ACHN (cell line): Measurements from ENCODE around the gene TRAK1.

Source experiments
- DNase-seq: peaks from one replicate; pipeline ENCODE4 v3.0.0-alpha.2; 2015
- in situ Hi-C: cut with HindIII; loops from 2 replicates; pipeline ENCODE4 v1.10.0; 2017; ENCODE audit warnings: low sequenced_read_pairs, low pct_ligation_motif_present, low pct_unique_long_range_greater_than_20kb

TRAK1 gene

GRCh38 chr3:42118762-42119361 lies 27.7 kb downstream of the TRAK1 start:
- peak; percentile 51 for DNase-seq
- in situ Hi-C loops: no loop called here

- in situ Hi-C loops: no loop called here
- DNase-seq: no peak
Observed at GRCh38 chr3:42119561-42120355, 28.6 kb downstream of the TRAK1 start.

GRCh38 chr3:42120866-42121265 lies 29.7 kb downstream of the TRAK1 start:
- in situ Hi-C loops: no loop called here
- DNase-seq: no peak

- in situ Hi-C loops: no loop called here
- no peak for DNase-seq
Observed at GRCh38 chr3:42122261-42123011, 31.3 kb downstream of the TRAK1 start.

- in situ Hi-C loops: no loop called here
- DNase-seq: no peak
Observed at GRCh38 chr3:42123012-42123581, 31.9 kb downstream of the TRAK1 start.

GRCh38 chr3:42123824-42124658 lies 32.9 kb downstream of the TRAK1 start:
- DNase-seq: no peak
- in situ Hi-C loops: no loop called here

GRCh38 chr3:42127226-42127625 lies 36.1 kb downstream of the TRAK1 start:
- in situ Hi-C loops: no loop called here
- no peak for DNase-seq

- no peak for DNase-seq
- in situ Hi-C loops: no loop called here
Observed at GRCh38 chr3:42128526-42128925, 37.4 kb downstream of the TRAK1 start.

- no peak for DNase-seq
- in situ Hi-C loops: no loop called here
Observed at GRCh38 chr3:42129014-42129953, 38.1 kb downstream of the TRAK1 start.

- DNase-seq: no peak
- in situ Hi-C loops: no loop called here
Observed at GRCh38 chr3:42130007-42130328, 38.8 kb downstream of the TRAK1 start.

GRCh38 chr3:42130329-42131070 lies 39.3 kb downstream of the TRAK1 start:
- in situ Hi-C loops: no loop called here
- DNase-seq: no peak

GRCh38 chr3:42133500-42134298 lies 42.5 kb downstream of the TRAK1 start:
- DNase-seq: no peak
- in situ Hi-C loops: no loop called here

GRCh38 chr3:42134867-42135464 lies 43.8 kb downstream of the TRAK1 start:
- DNase-seq: no peak
- in situ Hi-C loops: no loop called here

- in situ Hi-C loops: no loop called here
- no peak for DNase-seq
Observed at GRCh38 chr3:42139621-42140453, 48.7 kb downstream of the TRAK1 start.

GRCh38 chr3:42140665-42141203 lies 49.6 kb downstream of the TRAK1 start:
- no peak for DNase-seq
- in situ Hi-C loops: no loop called here
